ENCODE results near the gene SLC9A9. TPM values are rescaled to one million over a fixed set of nuclear protein-coding genes. Genes with fewer than 3 reads are reported as not detected.
A peak's percentile ranks its signal among the peaks of the same experiment; 100 is the strongest.
"Not testable (repeated sequence)": the region's sequence is repeated elsewhere in the genome, so short reads cannot be mapped to it uniquely, and the experiment has no call there.

Gene SLC9A9
- total and polyA plus RNA-seq, 8 donors, result 0.28 to 5.9 (median 0.75) TPM

DNA sequence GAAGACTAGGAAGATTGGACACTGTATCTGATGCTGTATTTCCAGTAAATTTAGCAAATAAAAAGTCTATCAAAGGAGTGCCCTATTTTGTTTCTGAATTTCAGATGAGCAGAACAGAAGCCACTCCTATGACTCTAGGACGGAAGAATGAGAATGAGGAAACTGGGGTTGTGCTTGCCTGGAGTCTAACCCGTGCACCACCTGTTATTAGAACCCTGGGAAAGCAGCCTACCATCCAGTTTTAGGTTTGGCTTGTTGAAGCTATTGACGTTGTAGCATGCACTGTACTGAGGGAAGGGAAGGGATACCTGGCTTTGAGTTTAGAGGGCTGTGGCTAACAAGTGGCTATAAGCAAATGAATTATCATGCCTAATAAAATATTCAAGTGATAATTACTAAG is 318.5 kb downstream of the SLC9A9 start:
- FAIRE-seq, result no peak
- Histone ChIP-seq H3K9me3 (no peaks in the 10 kb centered on the region), H3K4me1 (no peaks in the 10 kb centered on the region), H3K36me3 (no peaks in the 10 kb centered on the region), H3K4me3 (no peak overlapping the region), H3K27ac (no peak overlapping the region), H3K27me3 (no peaks in the 10 kb centered on the region)
- 67 to 83% methylated on average over 3 of the region's 3 CpGs for WGBS, 2 donors
- intact Hi-C loops (cut with DNase I), result no loop called here
- ATAC-seq, result no peak
- TF ChIP-seq, protein P1, sequence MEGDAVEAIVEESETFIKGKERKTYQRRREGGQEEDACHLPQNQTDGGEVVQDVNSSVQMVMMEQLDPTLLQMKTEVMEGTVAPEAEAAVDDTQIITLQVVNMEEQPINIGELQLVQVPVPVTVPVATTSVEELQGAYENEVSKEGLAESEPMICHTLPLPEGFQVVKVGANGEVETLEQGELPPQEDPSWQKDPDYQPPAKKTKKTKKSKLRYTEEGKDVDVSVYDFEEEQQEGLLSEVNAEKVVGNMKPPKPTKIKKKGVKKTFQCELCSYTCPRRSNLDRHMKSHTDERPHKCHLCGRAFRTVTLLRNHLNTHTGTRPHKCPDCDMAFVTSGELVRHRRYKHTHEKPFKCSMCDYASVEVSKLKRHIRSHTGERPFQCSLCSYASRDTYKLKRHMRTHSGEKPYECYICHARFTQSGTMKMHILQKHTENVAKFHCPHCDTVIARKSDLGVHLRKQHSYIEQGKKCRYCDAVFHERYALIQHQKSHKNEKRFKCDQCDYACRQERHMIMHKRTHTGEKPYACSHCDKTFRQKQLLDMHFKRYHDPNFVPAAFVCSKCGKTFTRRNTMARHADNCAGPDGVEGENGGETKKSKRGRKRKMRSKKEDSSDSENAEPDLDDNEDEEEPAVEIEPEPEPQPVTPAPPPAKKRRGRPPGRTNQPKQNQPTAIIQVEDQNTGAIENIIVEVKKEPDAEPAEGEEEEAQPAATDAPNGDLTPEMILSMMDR (IDR thresholded peaks at IDR 0.05), result no peak
- no peak for DNase-seq

DNA sequence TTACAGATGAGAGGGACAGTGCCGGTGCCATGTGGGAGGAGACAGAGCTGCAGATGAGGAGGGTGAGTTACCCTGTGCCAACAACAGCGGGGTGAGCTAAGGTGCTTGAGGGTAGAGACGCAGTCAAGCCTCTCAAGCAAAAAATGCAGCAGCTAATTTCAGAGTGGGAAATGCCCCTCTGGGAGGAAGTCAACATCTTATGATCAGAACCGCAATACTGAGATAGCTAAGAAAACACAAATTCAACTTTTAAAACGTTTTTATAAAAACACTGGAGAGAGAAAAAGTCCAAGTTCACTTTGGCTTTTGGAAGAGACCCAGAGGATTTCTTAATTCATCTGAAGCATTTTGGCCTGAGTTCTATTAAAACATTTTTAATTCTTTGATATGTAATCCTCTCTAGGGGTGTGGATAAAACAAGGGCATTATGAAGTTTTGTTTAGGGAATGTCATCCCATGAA is 319.2 kb downstream of the SLC9A9 start:
- Histone ChIP-seq H3K9me3 (no peaks in the 10 kb centered on the region), H3K27me3 (no peaks in the 10 kb centered on the region), H3K27ac (no peak overlapping the region), H3K4me3 (no peak overlapping the region), H3K4me1 (no peaks in the 10 kb centered on the region), H3K36me3 (no peaks in the 10 kb centered on the region)
- DNase-seq (no peak), FAIRE-seq (no peak), ATAC-seq (peak in 3 of 4 donors; percentile 21 to 53 (median 29))
- intact Hi-C loops (cut with DNase I), result no loop called here
- WGBS, 2 donors, result 57 to 67% methylated on average over 5 of the region's 5 CpGs
- TF ChIP-seq, protein P1 (IDR thresholded peaks at IDR 0.05), result no peak

DNA sequence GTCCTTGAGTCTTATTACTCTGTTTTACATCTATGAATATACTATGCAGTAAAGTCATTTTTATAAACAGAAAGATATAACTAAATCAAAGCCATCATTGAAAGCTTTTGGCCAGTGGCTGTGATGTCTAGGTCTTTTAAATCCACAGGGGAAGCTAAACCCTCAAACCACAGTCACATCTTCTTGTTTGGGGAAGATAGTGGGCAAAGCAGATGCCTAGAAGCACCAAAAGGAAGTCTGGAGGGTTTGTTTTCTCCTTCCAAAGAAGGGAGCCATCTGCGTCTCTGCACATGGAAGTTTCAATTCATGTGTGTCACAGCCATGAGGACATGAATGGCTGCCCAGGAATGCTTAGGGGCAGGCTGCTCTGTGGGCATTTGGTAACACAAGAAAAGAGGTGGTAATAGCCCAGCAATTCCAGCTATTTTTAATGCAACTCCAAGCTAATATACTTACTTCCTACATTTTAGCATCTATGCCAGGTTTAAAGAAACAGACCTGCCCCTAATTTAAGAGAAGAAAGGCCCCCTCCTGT is 322.2 kb downstream of the SLC9A9 start:
- no peak for FAIRE-seq
- WGBS, 2 donors, result 53 to 71% methylated on average over 1 of the region's 1 CpG

DNA sequence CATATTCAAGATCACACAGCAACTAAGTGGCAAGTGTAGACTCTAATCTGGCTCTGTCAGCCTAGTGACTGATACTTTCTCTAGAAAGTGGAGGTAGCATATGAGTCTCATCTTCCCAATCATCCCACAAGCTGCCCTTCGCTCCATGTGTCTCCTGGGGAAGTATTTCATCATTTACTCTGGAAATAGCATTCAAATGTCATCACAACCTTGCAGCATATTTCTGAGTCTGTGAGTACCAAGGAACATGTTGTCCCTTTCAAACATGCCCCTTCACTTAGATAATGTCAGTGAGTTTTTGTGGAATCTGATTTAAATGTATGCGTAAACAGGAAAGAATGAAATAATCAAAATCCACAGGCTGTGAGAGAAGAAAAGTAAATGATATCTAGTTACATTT is 322.9 kb downstream of the SLC9A9 start:
- Histone ChIP-seq H3K9me3 (no peaks in the 10 kb centered on the region), H3K27ac (no peak overlapping the region), H3K27me3 (peaks cover 0 to 4% (median 0%) of the 10 kb centered on the region in 4 donors), H3K4me1 (no peaks in the 10 kb centered on the region), H3K4me3 (no peak overlapping the region), H3K36me3 (no peaks in the 10 kb centered on the region)
- no peak for ATAC-seq
- TF ChIP-seq, protein P1 (IDR thresholded peaks at IDR 0.05), result no peak
- no peak for FAIRE-seq
- DNase-seq, result no peak
- intact Hi-C loops (cut with DNase I), result no loop called here
- 72 to 87% methylated on average over 2 of the region's 2 CpGs for WGBS, 2 donors

More for the DNA sequence above, 322.2 kb downstream of the SLC9A9 start:
- no peak overlapping the region for H3K4me3 ChIP-seq
- no peaks in the 10 kb centered on the region for H3K36me3 ChIP-seq
- H3K27me3 ChIP-seq, result peaks cover 0 to 4% (median 0%) of the 10 kb centered on the region in 4 donors
- peak in 1 of 4 donors; percentile 23 for ATAC-seq
- intact Hi-C loops (cut with DNase I), result no loop called here
- no peak for DNase-seq
- H3K27ac ChIP-seq, result no peak overlapping the region
- no peaks in the 10 kb centered on the region for H3K4me1 ChIP-seq
- TF ChIP-seq, protein P1 (IDR thresholded peaks at IDR 0.05), result no peak
- no peaks in the 10 kb centered on the region for H3K9me3 ChIP-seq

DNA sequence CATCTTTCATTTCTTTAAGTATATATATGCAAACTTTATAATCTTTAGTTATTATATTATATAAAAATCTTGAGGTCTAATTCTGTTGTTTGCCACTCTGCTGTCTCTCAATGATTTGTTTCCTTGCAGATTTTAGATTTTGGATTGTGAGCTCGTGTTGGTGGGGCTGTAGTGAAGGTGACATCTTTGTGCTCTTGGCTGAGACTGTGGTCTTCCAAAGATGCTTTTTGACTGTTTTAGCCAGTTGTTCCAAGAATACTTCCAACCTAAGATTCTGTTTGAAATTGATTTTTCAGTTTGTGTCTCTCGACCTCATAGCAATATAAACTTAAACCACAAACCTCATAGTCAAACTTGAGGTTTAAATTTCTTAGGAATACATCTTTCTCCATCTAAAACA is 326.5 kb downstream of the SLC9A9 start:
- Histone ChIP-seq H3K36me3 (no peaks in the 10 kb centered on the region), H3K4me3 (no peak overlapping the region), H3K27ac (no peak overlapping the region), H3K9me3 (no peaks in the 10 kb centered on the region), H3K4me1 (no peaks in the 10 kb centered on the region), H3K27me3 (peaks cover 0 to 4% (median 0%) of the 10 kb centered on the region in 4 donors)
- TF ChIP-seq, protein P1 (IDR thresholded peaks at IDR 0.05), result no peak
- WGBS, 2 donors, result 49 to 72% methylated on average over 2 of the region's 2 CpGs
- FAIRE-seq (no peak), DNase-seq (no peak), ATAC-seq (no peak)
- intact Hi-C loops (cut with DNase I), result no loop called here

DNA sequence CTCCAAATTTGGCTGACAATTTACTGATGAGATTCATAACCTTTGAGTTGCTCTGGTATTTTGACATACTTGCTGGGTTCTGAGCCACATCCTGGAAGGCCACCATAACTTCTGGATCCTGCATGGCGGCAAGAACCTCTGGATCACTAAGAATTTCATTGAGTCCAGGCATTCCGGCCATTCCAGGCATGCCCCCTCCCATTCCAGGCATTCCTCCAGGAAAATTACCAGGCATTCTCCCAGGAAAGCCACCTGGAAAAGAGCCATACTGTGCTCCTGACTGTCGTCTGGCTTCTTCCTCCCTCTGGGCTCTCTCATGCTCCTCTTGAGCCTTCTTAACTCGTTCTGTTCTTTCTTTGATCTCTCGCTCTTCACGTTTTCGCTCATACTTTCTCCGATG is 331.1 kb downstream of the SLC9A9 start:
- H3K27ac ChIP-seq; ATAC-seq; H3K36me3 ChIP-seq; H3K4me3 ChIP-seq; FAIRE-seq; H3K4me1 ChIP-seq; H3K9me3 ChIP-seq; DNase-seq; H3K27me3 ChIP-seq; intact Hi-C loops (cut with DNase I): not testable (repeated sequence)
- WGBS, 2 donors, result 73 to 80% methylated on average over 8 of the region's 8 CpGs
